ENCODE data around the gene PHLDA2. TPM values are rescaled to one million over a fixed set of nuclear protein-coding genes. Genes with fewer than 3 reads are reported as not detected.

Gene PHLDA2
- total RNA-seq, 1 experiment from 2014 or later, result 195 TPM

- Histone ChIP-seq H3K9me3 (ENCODE audit: control insufficient read depth, insufficient read depth, low read depth, low read length) (no peaks in the 10 kb centered on the region), H3K27ac (ENCODE audit: low read length) (no peak overlapping the region), H3K27me3 (ENCODE audit: control insufficient read depth, insufficient read depth, low read length) (no peaks in the 10 kb centered on the region), H3K4me3 (ENCODE audit: low read depth in 2 of 2, low read length in 2 of 2) (no peak overlapping the region), H3K36me3 (ENCODE audit: control insufficient read depth, insufficient read depth, low read length) (peaks cover 38% of the 10 kb centered on the region), H3K4me1 (ENCODE audit: control insufficient read depth, insufficient read depth, low read length) (peaks cover 7% of the 10 kb centered on the region)
- BruUV-seq (replicated peaks), result no TSS peak
- ChIA-PET POLR2A (no interaction called here), CTCF (interaction anchor here (1.3 kb wide), 1 partner anchor 74 kb away, joined by 3 read pairs; no protein-coding TSS in a partner anchor)
- ATAC-seq (no peak), DNase-seq (ENCODE audit: low read depth, low spot score) (no peak)
- intact Hi-C loops (cut with micrococcal nuclease; ENCODE audit: unreplicated experiment) (no loop called here), in situ Hi-C loops (cut with HindIII; ENCODE audit: low pct_unique_long_range_greater_than_20kb, low sequenced_read_pairs) (no loop called here)
- TF ChIP-seq REST (IDR thresholded peaks at IDR 0.05; ENCODE audit: insufficient read depth in 1 of 2, low read depth in 2 of 2, low read length in 1 of 2), result no peak
- TF ChIP-seq CTCF (IDR thresholded peaks at IDR 0.05), result no peak
- no peak for TF ChIP-seq SIN3A (IDR thresholded peaks at IDR 0.05; ENCODE audit: borderline replicate concordance, insufficient read depth, low read depth, low read length)
- TF ChIP-seq TCF7L2 (IDR thresholded peaks at IDR 0.05; ENCODE audit: low read depth, low read length), result no peak
These were observed 18.5 kb upstream of the PHLDA2 start for GRCh38 chr11:2947744-2948143.

DNA sequence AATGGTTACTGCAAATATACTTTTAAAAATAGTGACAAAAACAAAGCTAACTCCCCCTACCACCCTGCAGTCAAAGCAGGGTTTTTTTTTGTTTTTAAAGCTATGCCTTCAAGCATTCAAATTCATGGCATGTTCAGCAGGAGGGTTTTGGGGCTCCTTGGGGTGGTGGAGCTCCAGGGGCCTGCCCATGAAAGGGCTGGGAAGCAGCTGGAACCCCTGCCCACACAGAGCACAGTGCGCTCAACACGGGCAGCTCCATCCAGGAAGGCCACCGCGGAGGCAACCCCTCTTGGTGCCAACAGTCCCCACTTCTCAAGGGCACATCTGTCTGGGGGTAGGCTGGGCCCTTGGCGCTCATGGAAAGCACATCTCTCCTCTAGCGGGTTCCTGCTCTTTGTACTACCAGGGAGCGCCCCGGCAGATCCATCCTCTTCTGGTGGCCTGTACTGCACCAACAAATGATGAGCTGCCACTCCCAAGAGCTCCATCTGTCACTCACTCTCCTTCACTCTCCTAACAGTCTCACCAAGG, 16.6 kb upstream of the PHLDA2 start:
- Histone ChIP-seq H3K27me3 (ENCODE audit: control insufficient read depth, insufficient read depth, low read length) (no peaks in the 10 kb centered on the region), H3K4me3 (ENCODE audit: low read depth in 2 of 2, low read length in 2 of 2) (no peak overlapping the region), H3K4me1 (ENCODE audit: control insufficient read depth, insufficient read depth, low read length) (peaks cover 18% of the 10 kb centered on the region), H3K9me3 (ENCODE audit: control insufficient read depth, insufficient read depth, low read depth, low read length) (no peaks in the 10 kb centered on the region), H3K36me3 (ENCODE audit: control insufficient read depth, insufficient read depth, low read length) (peaks cover 19% of the 10 kb centered on the region), H3K27ac (ENCODE audit: low read length) (no peak overlapping the region)
- intact Hi-C loops (cut with micrococcal nuclease; ENCODE audit: unreplicated experiment) (no loop called here), in situ Hi-C loops (cut with HindIII; ENCODE audit: low pct_unique_long_range_greater_than_20kb, low sequenced_read_pairs) (no loop called here)
- ATAC-seq (no peak), DNase-seq (ENCODE audit: low read depth, low spot score) (no peak)
- POLR2A ChIA-PET, result interaction anchor here (0.6 kb wide), 1 partner anchor 67 kb away, joined by 21 read pairs; no protein-coding TSS in a partner anchor
- no TSS peak for BruUV-seq (replicated peaks)
- TF ChIP-seq REST (IDR thresholded peaks at IDR 0.05; ENCODE audit: insufficient read depth in 1 of 2, low read depth in 2 of 2, low read length in 1 of 2) (no peak), TCF7L2 (IDR thresholded peaks at IDR 0.05; ENCODE audit: low read depth, low read length) (no peak), SIN3A (IDR thresholded peaks at IDR 0.05; ENCODE audit: borderline replicate concordance, insufficient read depth, low read depth, low read length) (no peak), POLR2AphosphoS5 (IDR thresholded peaks at IDR 0.05; ENCODE audit: low read depth, low read length) (no peak), CTCF (IDR thresholded peaks at IDR 0.05) (no peak)
- CTCF ChIA-PET, result no interaction called here

Data from Panc1 (cell line).